HEK293 (cell line): Measurements from ENCODE around the gene STK35.

Experiments
- CTCF ChIA-PET: fragments of 350-600 bp; formaldehyde crosslinking; extraction: SDS; loops from one replicate; lab custom pipeline; 2021; ENCODE audit warnings: antibody characterized with exemption; lab: Yijun Ruan, JAX
- POLR2A ChIA-PET: fragments of 300-600 bp; formaldehyde crosslinking; extraction: SDS; loops from one replicate; lab custom pipeline; 2020; ENCODE audit warnings: antibody characterized with exemption, inconsistent platforms; lab: Yijun Ruan, JAX
- H3K27ac ChIP-seq: fragments of 200-500 bp; sonication (Bioruptor generic); 2 replicates; pipeline ENCODE4 v1.5.1; 2014; ENCODE audit warnings: low read depth, low read length, control low read depth, inconsistent platforms; ENCODE audit errors: extremely low read depth
- H3K36me3 ChIP-seq, 2 experiments: fragments of 200-500 bp in 1 of 2; sonication (Bioruptor generic) in 1 of 2; 1 replicate in 1 of 2; 2 replicates in 1 of 2; pipeline ENCODE4 v1.5.1; 2014 to 2017; ENCODE audit warnings: inconsistent platforms in 2 of 2, low read length in 2 of 2; ENCODE audit not compliant: control insufficient read depth in 2 of 2, insufficient read depth in 1 of 2
- H3K4me1 ChIP-seq: fragments of 200-500 bp; sonication (Bioruptor generic); 2 replicates; pipeline ENCODE4 v1.5.1; 2014; ENCODE audit warnings: mild to moderate bottlenecking, low read length, inconsistent platforms; ENCODE audit not compliant: control insufficient read depth, insufficient read depth
- H3K4me3 ChIP-seq: 2 replicates; pipeline ENCODE4 v1.5.1; 2011; ENCODE audit warnings: low read depth, mild to moderate bottlenecking, control low read depth, low read length, moderate library complexity
- H3K9me3 ChIP-seq: fragments of 200-500 bp; sonication (Bioruptor generic); 2 replicates; pipeline ENCODE4 v1.5.1; 2014; ENCODE audit warnings: low read depth, low read length, inconsistent platforms; ENCODE audit not compliant: control insufficient read depth, insufficient read depth
- BCL11A ChIP-seq: fragments of 450-650 bp; formaldehyde crosslinking; IDR thresholded peaks from 2 replicates; pipeline ENCODE4 v1.5.1; 2016; ENCODE audit warnings: low read depth, missing biosample characterization, missing genetic modification characterization
- BCL11B ChIP-seq: fragments of 450-650 bp; formaldehyde crosslinking; IDR thresholded peaks from 2 replicates; pipeline ENCODE4 v1.5.1; 2016; ENCODE audit warnings: low read depth, missing biosample characterization, missing genetic modification characterization
- HOXD13 ChIP-seq: sonication (generic); formaldehyde crosslinking; IDR thresholded peaks from 2 replicates; pipeline ENCODE4 v1.8.0; 2022; ENCODE audit warnings: missing genetic modification reagents, borderline replicate concordance
- RBAK ChIP-seq: fragments of 450-650 bp; formaldehyde crosslinking; IDR thresholded peaks from 2 replicates; pipeline ENCODE4 v1.5.1; 2016; ENCODE audit warnings: missing biosample characterization, missing genetic modification characterization
- REPIN1 ChIP-seq: fragments of 450-650 bp; formaldehyde crosslinking; IDR thresholded peaks from 2 replicates; pipeline ENCODE4 v1.5.1; 2017; ENCODE audit warnings: missing biosample characterization, missing genetic modification characterization, low read depth
- SP2 ChIP-seq: fragments of 450-650 bp; formaldehyde crosslinking; IDR thresholded peaks from 2 replicates; pipeline ENCODE4 v1.5.1; 2016; ENCODE audit warnings: missing biosample characterization, missing genetic modification characterization
- ZBTB6 ChIP-seq: fragments of 450-650 bp; formaldehyde crosslinking; IDR thresholded peaks from 2 replicates; pipeline ENCODE4 v1.5.1; 2017; ENCODE audit warnings: missing biosample characterization, missing genetic modification characterization
- ZNF140 ChIP-seq: fragments of 450-650 bp; formaldehyde crosslinking; IDR thresholded peaks from 2 replicates; pipeline ENCODE4 v1.5.1; 2016; ENCODE audit warnings: missing biosample characterization, missing genetic modification characterization
- ZNF146 ChIP-seq: fragments of 450-650 bp; formaldehyde crosslinking; IDR thresholded peaks from 2 replicates; pipeline ENCODE4 v1.5.1; 2016; ENCODE audit warnings: missing biosample characterization, missing genetic modification characterization
- ZNF2 ChIP-seq: fragments of 450-650 bp; formaldehyde crosslinking; IDR thresholded peaks from 2 replicates; pipeline ENCODE4 v1.5.1; 2016; ENCODE audit warnings: missing biosample characterization, missing genetic modification characterization
- ZNF239 ChIP-seq: fragments of 450-650 bp; formaldehyde crosslinking; IDR thresholded peaks from 2 replicates; pipeline ENCODE4 v1.5.1; 2016; ENCODE audit warnings: missing biosample characterization, missing genetic modification characterization
- ZNF335 ChIP-seq: fragments of 450-650 bp; formaldehyde crosslinking; conservative IDR thresholded peaks from 2 replicates; pipeline ENCODE4 v1.5.1; 2016; ENCODE audit warnings: missing biosample characterization, missing genetic modification characterization
- ZNF362 ChIP-seq: fragments of 450-650 bp; formaldehyde crosslinking; IDR thresholded peaks from 2 replicates; pipeline ENCODE4 v1.5.1; 2016; ENCODE audit warnings: missing biosample characterization, missing genetic modification characterization
- ZNF366 ChIP-seq: fragments of 450-650 bp; formaldehyde crosslinking; conservative IDR thresholded peaks from 2 replicates; pipeline ENCODE4 v1.5.1; 2016; ENCODE audit warnings: missing biosample characterization, missing genetic modification characterization
- ZNF510 ChIP-seq: fragments of 450-650 bp; formaldehyde crosslinking; IDR thresholded peaks from 2 replicates; pipeline ENCODE4 v1.5.1; 2018; ENCODE audit warnings: mild to moderate bottlenecking, missing genetic modification characterization, missing biosample characterization; ENCODE audit not compliant: insufficient replicate concordance
- ZNF513 ChIP-seq: fragments of 450-650 bp; IDR thresholded peaks from 2 replicates; pipeline ENCODE4 v1.5.1; 2018; ENCODE audit warnings: missing biosample characterization, missing genetic modification characterization
- ZNF624 ChIP-seq: fragments of 450-650 bp; formaldehyde crosslinking; IDR thresholded peaks from 2 replicates; pipeline ENCODE4 v1.5.1; 2017; ENCODE audit warnings: missing biosample characterization, missing genetic modification characterization
- ZNF645 ChIP-seq: fragments of 450-650 bp; formaldehyde crosslinking; IDR thresholded peaks from 2 replicates; pipeline ENCODE4; 2016; ENCODE audit warnings: missing biosample characterization, missing genetic modification characterization
- ZNF660 ChIP-seq: fragments of 450-650 bp; IDR thresholded peaks from 2 replicates; pipeline ENCODE4 v1.5.1; 2018; ENCODE audit warnings: missing biosample characterization, mild to moderate bottlenecking, missing genetic modification characterization
- ZNF843 ChIP-seq: fragments of 450-650 bp; formaldehyde crosslinking; IDR thresholded peaks from 2 replicates; pipeline ENCODE4 v1.5.1; 2016; ENCODE audit warnings: missing biosample characterization, missing genetic modification characterization
- ZSCAN30 ChIP-seq: fragments of 450-650 bp; IDR thresholded peaks from 2 replicates; pipeline ENCODE4 v1.5.1; 2018; ENCODE audit warnings: missing biosample characterization, mild to moderate bottlenecking, missing genetic modification characterization, moderate library complexity
- TF ChIP-seq, protein P1 (sequence below): fragments of 450-650 bp; formaldehyde crosslinking; IDR thresholded peaks from 2 replicates; pipeline ENCODE4 v1.5.1; 2016; ENCODE audit warnings: missing biosample characterization, missing genetic modification characterization
- TF ChIP-seq, protein P2 (sequence below): fragments of 450-650 bp; formaldehyde crosslinking; IDR thresholded peaks from 2 replicates; pipeline ENCODE4 v1.5.1; 2016; ENCODE audit warnings: missing biosample characterization, missing genetic modification characterization

STK35 gene

DNA sequence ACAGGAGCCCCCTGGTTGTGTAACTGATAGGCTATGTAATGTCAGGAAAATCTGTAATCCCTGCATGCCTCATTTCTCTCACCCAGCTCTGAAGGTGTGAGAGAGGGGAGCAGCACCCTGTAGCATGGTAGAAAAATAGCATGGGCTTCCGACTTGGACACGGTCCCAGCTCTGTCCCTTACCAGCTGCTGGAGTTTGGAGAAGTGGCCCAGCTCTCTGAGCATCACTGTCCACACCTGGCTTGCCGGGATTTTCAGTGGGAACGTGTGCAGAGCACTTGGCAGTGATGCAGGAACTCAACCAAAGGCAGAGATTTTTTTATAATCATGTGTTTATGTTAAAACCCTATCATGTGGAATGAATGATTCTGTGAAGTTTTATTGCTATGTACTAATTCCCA, 34.6 kb downstream of the STK35 start:
- CTCF ChIA-PET: interaction anchor here (0.5 to 1.7 kb wide), 5 partner anchors 36 to 453 kb away, joined by 3 to 5 read pairs (median 4); no protein-coding TSS in a partner anchor
- Histone ChIP-seq H3K27ac (no peak overlapping the region), H3K9me3 (no peaks in the 10 kb centered on the region), H3K4me3 (no peak overlapping the region), H3K4me1 (no peaks in the 10 kb centered on the region), H3K36me3 (peaks cover 0 to 22% of the 10 kb centered on the region in 2 experiments; a peak in 1 of 3 replicates)
- POLR2A ChIA-PET: no interaction called here
- TF ChIP-seq ZNF624 (tag by site-specific recombination) (no peak), ZNF239 (no peak), BCL11B (no peak), ZNF513 (tag by site-specific recombination) (no peak), ZNF660 (no peak), REPIN1 (tag by site-specific recombination) (no peak), ZNF645 (no peak), ZNF146 (tag by site-specific recombination) (no peak), ZNF362 (tag by site-specific recombination) (no peak), ZNF843 (tag by site-specific recombination) (no peak), HOXD13 (no peak)
- TF ChIP-seq, protein P1, sequence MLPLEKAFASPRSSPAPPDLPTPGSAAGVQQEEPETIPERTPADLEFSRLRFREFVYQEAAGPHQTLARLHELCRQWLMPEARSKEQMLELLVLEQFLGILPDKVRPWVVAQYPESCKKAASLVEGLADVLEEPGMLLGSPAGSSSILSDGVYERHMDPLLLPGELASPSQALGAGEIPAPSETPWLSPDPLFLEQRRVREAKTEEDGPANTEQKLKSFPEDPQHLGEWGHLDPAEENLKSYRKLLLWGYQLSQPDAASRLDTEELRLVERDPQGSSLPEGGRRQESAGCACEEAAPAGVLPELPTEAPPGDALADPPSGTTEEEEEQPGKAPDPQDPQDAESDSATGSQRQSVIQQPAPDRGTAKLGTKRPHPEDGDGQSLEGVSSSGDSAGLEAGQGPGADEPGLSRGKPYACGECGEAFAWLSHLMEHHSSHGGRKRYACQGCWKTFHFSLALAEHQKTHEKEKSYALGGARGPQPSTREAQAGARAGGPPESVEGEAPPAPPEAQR (tag by site-specific recombination): no peak

- no peaks in the 10 kb centered on the region for H3K9me3 ChIP-seq
- no peak overlapping the region for H3K4me3 ChIP-seq
- ChIA-PET POLR2A (no interaction called here), CTCF (interaction anchor here (0.7 kb wide), 1 partner anchor 19 kb away, joined by 4 read pairs; no protein-coding TSS in a partner anchor)
- H3K27ac ChIP-seq: no peak overlapping the region
- TF ChIP-seq ZNF2 (no peak), ZNF335 (tag by site-specific recombination) (no peak), ZNF366 (no peak), ZNF140 (tag by site-specific recombination) (no peak), RBAK (no peak), ZSCAN30 (tag by site-specific recombination) (no peak), ZBTB6 (no peak), SP2 (tag by site-specific recombination) (no peak), ZNF510 (no peak), BCL11A (tag by site-specific recombination) (no peak)
- TF ChIP-seq, protein P2, sequence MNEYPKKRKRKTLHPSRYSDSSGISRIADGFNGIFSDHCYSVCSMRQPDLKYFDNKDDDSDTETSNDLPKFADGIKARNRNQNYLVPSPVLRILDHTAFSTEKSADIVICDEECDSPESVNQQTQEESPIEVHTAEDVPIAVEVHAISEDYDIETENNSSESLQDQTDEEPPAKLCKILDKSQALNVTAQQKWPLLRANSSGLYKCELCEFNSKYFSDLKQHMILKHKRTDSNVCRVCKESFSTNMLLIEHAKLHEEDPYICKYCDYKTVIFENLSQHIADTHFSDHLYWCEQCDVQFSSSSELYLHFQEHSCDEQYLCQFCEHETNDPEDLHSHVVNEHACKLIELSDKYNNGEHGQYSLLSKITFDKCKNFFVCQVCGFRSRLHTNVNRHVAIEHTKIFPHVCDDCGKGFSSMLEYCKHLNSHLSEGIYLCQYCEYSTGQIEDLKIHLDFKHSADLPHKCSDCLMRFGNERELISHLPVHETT: no peak
- no peaks in the 10 kb centered on the region for H3K4me1 ChIP-seq
- peaks cover 4 to 17% of the 10 kb centered on the region in 2 experiments; a peak in 2 of 3 replicates for H3K36me3 ChIP-seq
Observed at GRCh38 chr20:2137552-2138201, 36.0 kb downstream of the STK35 start.
